ENCODE measurements around the gene NT5C1A.

GRCh38 chr1:39648496-39648895 is 23.4 kb downstream of the NT5C1A start:
- TF ChIP-seq, protein P1, sequence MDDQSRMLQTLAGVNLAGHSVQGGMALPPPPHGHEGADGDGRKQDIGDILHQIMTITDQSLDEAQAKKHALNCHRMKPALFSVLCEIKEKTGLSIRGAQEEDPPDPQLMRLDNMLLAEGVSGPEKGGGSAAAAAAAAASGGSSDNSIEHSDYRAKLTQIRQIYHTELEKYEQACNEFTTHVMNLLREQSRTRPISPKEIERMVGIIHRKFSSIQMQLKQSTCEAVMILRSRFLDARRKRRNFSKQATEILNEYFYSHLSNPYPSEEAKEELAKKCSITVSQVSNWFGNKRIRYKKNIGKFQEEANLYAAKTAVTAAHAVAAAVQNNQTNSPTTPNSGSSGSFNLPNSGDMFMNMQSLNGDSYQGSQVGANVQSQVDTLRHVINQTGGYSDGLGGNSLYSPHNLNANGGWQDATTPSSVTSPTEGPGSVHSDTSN (IDR thresholded peaks at IDR 0.05) = no peak
- no peak for TF ChIP-seq KDM5A (IDR thresholded peaks at IDR 0.05)
- TF ChIP-seq CEBPB (IDR thresholded peaks at IDR 0.05) = no peak
- no peak for TF ChIP-seq POLR2A (IDR thresholded peaks at IDR 0.05; ENCODE audit: low read length)
- TF ChIP-seq, protein P2, sequence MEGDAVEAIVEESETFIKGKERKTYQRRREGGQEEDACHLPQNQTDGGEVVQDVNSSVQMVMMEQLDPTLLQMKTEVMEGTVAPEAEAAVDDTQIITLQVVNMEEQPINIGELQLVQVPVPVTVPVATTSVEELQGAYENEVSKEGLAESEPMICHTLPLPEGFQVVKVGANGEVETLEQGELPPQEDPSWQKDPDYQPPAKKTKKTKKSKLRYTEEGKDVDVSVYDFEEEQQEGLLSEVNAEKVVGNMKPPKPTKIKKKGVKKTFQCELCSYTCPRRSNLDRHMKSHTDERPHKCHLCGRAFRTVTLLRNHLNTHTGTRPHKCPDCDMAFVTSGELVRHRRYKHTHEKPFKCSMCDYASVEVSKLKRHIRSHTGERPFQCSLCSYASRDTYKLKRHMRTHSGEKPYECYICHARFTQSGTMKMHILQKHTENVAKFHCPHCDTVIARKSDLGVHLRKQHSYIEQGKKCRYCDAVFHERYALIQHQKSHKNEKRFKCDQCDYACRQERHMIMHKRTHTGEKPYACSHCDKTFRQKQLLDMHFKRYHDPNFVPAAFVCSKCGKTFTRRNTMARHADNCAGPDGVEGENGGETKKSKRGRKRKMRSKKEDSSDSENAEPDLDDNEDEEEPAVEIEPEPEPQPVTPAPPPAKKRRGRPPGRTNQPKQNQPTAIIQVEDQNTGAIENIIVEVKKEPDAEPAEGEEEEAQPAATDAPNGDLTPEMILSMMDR (IDR thresholded peaks at IDR 0.05) = no peak
- no peak for TF ChIP-seq MAX (IDR thresholded peaks at IDR 0.05)
- no peak for TF ChIP-seq HDAC2 (IDR thresholded peaks at IDR 0.05)
- no peak for TF ChIP-seq TP53 (CRISPR knock-in tag; IDR thresholded peaks at IDR 0.05)
